Activated CD8-positive, alpha-beta memory T cell treated with anti-CD3 and anti-CD28 coated beads, Interleukin-2, amount 10 ng/mL, durations not matched to agents 7 days and 5 days (primary cell): ENCODE data around the gene PLAA. TPM values are rescaled to one million over a fixed set of nuclear protein-coding genes. Genes with fewer than 3 reads are reported as not detected.

Experiments
- ATAC-seq: fragments of 150-1000 bp; cut with Tn5 transposase; one replicate; pipeline ENCODE4 v1.10.0; 2021; ENCODE audit warnings: moderate library complexity
- CTCF ChIA-PET: fragments of 350-600 bp; sonication (Branson Sonifier 250); formaldehyde crosslinking; loops from one replicate; lab custom pipeline; 2021; ENCODE audit warnings: antibody characterized with exemption; lab: Charles Lee
- DNase-seq: peaks from one replicate; pipeline ENCODE4 v3.0.0-alpha.2; 2020
- H3K27ac Mint-ChIP-seq: one replicate; pipeline ENCODE4 v1.8.0; 2021; ENCODE audit warnings: mild to moderate bottlenecking, mixed read lengths
- H3K27me3 Mint-ChIP-seq: one replicate; pipeline ENCODE4 v1.8.0; 2021; ENCODE audit warnings: mixed read lengths
- H3K36me3 Mint-ChIP-seq: one replicate; pipeline ENCODE4 v1.8.0; 2021; ENCODE audit warnings: mild to moderate bottlenecking, mixed read lengths
- H3K4me1 Mint-ChIP-seq: one replicate; pipeline ENCODE4 v1.8.0; 2021; ENCODE audit warnings: mixed read lengths
- H3K4me3 Mint-ChIP-seq: one replicate; pipeline ENCODE4 v1.8.0; 2021; ENCODE audit warnings: mild to moderate bottlenecking, moderate library complexity, mixed read lengths
- H3K9me3 Mint-ChIP-seq: one replicate; pipeline ENCODE4 v1.8.0; 2022; ENCODE audit warnings: low read depth, mixed read lengths
- total RNA-seq, 2 experiments: library from RNA; stranded (reverse); gene quantifications; one replicate each; pipeline ENCODE4 v1.2.3, GENCODE V29; 2021

Gene PLAA
- 10 to 100 TPM; 36.4 to 44.1 TPM for total RNA-seq

DNA sequence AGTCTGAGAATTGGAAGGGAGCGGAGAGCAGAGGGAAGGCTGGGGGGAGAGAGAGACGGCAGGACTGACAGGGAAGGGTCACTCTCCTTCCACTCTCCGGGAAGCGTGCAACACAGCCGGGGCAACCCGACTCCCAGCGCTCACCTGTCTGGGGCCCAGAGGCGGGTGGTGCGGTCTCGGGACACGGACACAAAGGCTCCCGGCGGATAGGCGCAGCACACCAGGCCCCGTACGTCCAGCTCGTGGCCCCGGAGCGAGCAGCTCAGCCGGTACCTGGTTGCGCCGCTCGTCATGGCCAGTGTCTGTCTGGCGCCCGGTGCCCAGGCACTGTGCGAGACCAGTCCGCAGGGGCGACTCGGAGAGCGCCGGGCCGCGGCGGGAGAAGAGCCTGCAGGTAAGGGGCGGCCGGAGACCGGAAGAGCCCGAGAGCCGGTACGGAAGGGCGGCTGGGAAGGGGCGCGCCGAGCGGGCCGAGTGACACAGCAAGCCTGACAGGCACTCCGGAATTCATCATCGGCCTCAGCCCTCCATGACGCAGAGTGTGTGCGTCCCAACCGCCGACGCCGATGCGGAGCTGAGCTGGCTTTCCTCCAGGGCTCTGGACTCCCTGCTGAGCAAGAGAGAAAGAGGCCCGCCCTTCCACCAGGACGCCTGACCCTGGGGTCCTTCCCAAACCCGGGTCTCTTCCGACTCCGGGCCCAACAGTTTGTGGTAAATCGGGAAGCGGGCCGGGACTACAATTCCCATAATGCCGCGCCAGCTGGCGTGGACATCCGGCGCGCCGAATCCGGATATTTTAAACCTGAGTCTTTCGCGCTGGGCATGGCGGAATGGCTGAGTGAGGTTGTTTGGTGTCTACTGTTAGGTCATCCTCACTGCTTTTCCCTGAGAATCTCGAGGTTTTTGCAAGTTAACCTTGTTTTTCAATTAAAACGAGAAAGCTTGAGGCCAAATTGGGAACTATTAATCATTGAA lies at the start of gene PLAA:
PLAA (minus strand) TSS at position 490 of the 975 bp plus-strand sequence; CDS start at position 293, 197 bp downstream.
- Mint-ChIP-seq H3K4me1 (peaks cover 58% of the 10 kb centered on the region), H3K36me3 (peaks cover 27% of the 10 kb centered on the region), H3K27me3 (no peaks in the 10 kb centered on the region), H3K9me3 (no peaks in the 10 kb centered on the region), H3K27ac (peak within 1 kb of the TSS; percentile 99), H3K4me3 (peak within 1 kb of the TSS; percentile 79)
- peak; percentile 92 for DNase-seq
- ATAC-seq = peak; percentile 97
- CTCF ChIA-PET = interaction anchor here (0.8 to 1.8 kb wide), 4 partner anchors 9 to 55 kb away, joined by 3 to 6 read pairs (median 4); partner anchors contain the start of genes CAAP1 and IFT74

DNA sequence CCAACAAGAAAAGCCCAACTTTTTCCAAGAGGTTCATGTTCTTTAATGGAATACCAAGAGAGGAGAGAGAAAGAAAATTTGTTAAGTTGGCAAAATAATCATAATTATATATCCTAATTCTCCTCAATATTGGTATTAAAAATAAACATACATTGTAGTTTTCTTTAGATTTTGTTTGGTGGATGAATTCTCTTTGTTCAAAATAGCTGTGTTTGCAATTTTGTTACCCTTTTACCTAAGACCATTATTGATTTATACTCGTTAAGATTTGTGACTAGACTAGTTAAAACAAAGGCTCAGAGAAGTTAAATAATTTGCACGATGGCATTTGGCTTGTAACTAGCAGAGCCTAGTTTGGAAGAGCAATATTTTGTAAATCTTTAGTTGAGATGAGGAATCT lies 48.8 kb upstream of the PLAA start:
- CTCF ChIA-PET = interaction anchor here (1.0 kb wide), 1 partner anchor 38 kb away, joined by 4 read pairs; no protein-coding TSS in a partner anchor
- Mint-ChIP-seq H3K27me3 (no peaks in the 10 kb centered on the region), H3K9me3 (no peaks in the 10 kb centered on the region), H3K36me3 (peaks cover 1% of the 10 kb centered on the region), H3K4me3 (no peak overlapping the region), H3K4me1 (no peaks in the 10 kb centered on the region), H3K27ac (no peak overlapping the region)
- DNase-seq = no peak
- no peak for ATAC-seq

DNA sequence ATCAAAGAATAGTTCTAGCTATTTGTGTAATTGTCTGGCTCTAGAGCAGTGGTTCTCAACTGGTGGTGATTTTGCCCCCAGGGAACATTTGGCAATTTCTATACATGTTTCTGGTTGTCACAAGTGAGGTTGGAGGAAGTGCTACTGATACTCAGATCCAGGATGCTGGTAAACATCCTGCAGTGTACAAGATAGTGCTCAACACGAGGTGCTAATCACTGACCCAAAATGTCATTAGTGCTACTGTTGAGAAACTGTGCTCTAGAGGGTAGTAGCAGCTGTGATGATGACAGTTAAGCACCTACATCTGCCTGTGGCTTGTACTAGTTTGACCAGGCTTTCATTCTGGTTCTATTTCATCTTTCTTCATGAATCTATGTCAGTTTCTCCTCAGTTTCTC lies 36.3 kb upstream of the PLAA start:
- peaks cover 8% of the 10 kb centered on the region for H3K36me3 Mint-ChIP-seq
- no peak for DNase-seq
- ATAC-seq = no peak
- H3K27ac Mint-ChIP-seq = no peak overlapping the region
- no peaks in the 10 kb centered on the region for H3K9me3 Mint-ChIP-seq
- peaks cover 2% of the 10 kb centered on the region for H3K4me1 Mint-ChIP-seq
- CTCF ChIA-PET = interaction anchor here (0.7 kb wide), 1 partner anchor 240 kb away, joined by 3 read pairs; no protein-coding TSS in a partner anchor
- no peaks in the 10 kb centered on the region for H3K27me3 Mint-ChIP-seq
- H3K4me3 Mint-ChIP-seq = no peak overlapping the region

DNA sequence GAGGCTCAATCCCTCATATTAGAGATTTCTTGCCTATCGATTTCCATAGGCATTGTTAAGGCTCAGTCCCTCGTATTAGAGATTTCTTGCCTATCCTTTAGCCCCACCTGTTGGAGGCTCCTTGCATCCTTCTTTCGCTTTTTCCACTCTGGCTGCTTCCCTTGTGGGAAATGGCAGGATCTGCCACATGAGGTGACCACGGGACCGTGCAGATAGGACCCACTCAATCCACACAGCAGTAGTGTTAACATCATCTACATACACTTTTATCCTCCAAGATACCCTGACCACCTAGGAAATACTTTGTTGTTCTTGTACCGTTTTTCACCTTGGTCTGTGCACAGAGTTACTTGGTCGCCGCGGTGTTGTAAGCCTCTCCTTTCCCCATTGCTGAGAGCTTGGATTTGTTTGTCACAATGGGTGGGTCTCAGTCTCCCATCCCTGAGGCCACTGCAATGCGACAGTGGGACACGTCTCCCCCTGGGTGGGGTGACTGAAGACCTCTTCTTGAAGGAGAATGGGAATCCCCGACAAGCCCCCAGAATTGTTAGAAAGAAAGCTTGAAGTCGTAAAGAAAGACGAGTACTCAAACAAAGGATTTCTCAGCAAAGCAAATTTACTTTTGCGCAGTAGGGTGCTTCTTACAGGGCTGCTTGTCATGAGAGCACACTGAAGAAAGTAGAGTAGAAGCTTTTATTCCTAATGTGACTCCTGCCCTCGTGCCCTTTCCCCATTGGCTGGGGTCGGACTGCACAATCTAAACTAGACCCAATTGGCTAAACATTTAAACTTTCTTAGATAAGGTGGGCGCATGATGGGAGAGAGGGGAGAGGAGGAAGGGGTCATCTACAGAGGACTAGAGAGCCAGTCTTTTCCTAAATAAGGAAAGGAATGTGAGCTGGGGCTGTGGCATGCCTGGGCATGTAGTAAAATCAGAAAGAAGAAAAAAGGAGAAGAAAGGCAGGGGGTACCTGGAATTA lies 29.0 kb upstream of the PLAA start:
- no peaks in the 10 kb centered on the region for H3K36me3 Mint-ChIP-seq
- ATAC-seq (no peak), DNase-seq (no peak)
- CTCF ChIA-PET = interaction anchor here (0.7 to 1.5 kb wide), 3 partner anchors 9 to 20 kb away, joined by 3 to 5 read pairs (median 3); partner anchors contain the start of gene IFT74
- H3K9me3 Mint-ChIP-seq = no peaks in the 10 kb centered on the region
- H3K4me1 Mint-ChIP-seq = peaks cover 2% of the 10 kb centered on the region
- H3K4me3 Mint-ChIP-seq = no peak overlapping the region
- H3K27ac Mint-ChIP-seq = no peak overlapping the region
- no peaks in the 10 kb centered on the region for H3K27me3 Mint-ChIP-seq

DNA sequence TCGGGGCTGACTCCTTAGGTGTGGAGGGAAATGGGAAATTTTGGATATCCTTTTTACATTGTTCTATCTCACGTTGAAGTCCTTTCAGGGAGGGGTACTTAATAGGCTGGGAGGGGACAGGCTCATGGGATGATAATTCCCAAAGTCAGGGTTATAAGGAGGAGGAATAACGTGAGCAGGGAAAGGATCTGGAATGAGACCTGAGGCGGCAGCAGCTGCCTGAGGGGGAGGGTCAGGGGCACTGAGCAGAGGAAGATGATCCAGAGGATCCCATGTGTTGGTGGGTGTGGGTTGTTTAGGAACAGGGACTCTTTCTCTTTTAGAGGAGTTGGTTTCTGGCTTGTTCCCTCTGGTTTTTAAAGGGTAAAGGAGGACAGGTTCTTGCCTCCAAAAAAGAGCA lies 27.9 kb upstream of the PLAA start:
- CTCF ChIA-PET = interaction anchor here (0.7 to 1.1 kb wide), 2 partner anchors 14 to 19 kb away, joined by 3 read pairs; partner anchors contain the start of gene IFT74
- H3K36me3 Mint-ChIP-seq = peaks cover 5% of the 10 kb centered on the region
- no peaks in the 10 kb centered on the region for H3K27me3 Mint-ChIP-seq
- DNase-seq (no peak), ATAC-seq (no peak)
- no peak overlapping the region for H3K4me3 Mint-ChIP-seq
- no peak overlapping the region for H3K27ac Mint-ChIP-seq
- H3K9me3 Mint-ChIP-seq = no peaks in the 10 kb centered on the region
- peaks cover 2% of the 10 kb centered on the region for H3K4me1 Mint-ChIP-seq

DNA sequence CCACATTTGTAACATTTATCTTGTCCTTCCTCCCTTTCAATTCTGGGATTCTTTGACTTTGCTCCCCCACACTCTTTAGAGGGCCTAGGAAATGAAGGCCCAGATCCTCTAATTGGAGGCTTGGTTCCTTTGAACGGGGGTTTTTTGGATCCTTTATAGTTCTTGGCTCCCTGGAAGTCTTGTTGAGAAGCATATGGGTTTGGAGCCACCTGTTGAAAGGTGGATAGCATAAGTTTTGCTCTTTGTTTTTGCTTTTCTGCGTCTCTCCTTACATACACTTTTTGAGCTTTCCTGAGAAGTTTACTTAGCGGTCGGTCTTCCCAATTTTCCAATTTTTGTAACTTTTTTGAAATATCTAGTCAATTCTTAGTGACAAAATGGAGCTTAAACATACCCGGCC lies 26.9 kb upstream of the PLAA start:
- CTCF ChIA-PET = no interaction called here

DNA sequence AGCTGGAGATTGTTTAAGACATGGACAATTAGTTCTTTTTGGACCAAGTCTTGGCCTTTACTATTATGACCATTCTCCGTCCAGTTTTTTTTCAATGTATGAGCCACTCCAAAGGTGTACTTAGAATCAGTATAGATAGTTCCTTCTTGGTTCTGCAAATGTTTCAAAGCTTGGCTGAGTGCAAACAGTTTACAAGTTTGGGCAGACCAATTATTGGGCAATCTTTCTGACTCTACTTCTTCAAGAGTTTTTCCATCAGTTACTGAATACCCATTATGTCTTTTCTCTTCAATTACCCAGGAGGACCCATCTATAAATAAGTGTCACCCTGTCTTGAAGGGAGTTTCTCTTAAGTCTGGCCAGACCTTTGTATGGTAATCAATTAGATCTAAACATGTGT lies 24.7 kb upstream of the PLAA start:
- Mint-ChIP-seq H3K4me1 (peaks cover 2% of the 10 kb centered on the region), H3K9me3 (no peaks in the 10 kb centered on the region), H3K36me3 (peaks cover 11% of the 10 kb centered on the region), H3K27me3 (no peaks in the 10 kb centered on the region), H3K27ac (no peak overlapping the region), H3K4me3 (no peak overlapping the region)
- no peak for DNase-seq
- CTCF ChIA-PET = interaction anchor here (1.4 kb wide), 1 partner anchor 10 kb away, joined by 3 read pairs; no protein-coding TSS in a partner anchor
- ATAC-seq = no peak

More for the DNA sequence above, 26.9 kb upstream of the PLAA start:
- Mint-ChIP-seq H3K4me1 (peaks cover 2% of the 10 kb centered on the region), H3K4me3 (no peak overlapping the region), H3K36me3 (peaks cover 9% of the 10 kb centered on the region), H3K27ac (no peak overlapping the region), H3K27me3 (no peaks in the 10 kb centered on the region), H3K9me3 (no peaks in the 10 kb centered on the region)
- DNase-seq = no peak
- no peak for ATAC-seq

DNA sequence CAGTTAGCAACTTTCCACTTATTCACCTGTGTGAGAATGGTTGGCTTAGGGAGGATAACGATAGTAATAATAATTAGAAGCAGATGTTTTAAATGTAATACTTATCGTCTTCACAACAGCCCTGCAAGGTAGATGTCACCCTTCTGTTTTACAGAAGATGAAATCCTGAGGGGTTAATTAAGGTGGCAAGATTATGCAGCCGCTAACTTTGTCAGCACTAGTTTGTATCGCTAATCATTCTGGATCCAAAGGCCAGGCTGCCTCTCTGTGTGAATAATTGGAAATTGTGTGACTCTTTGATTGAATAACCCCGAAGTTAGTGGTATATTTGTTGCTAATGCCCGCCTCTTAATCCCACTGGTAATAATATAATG lies 9.8 kb upstream of the PLAA start:
- DNase-seq = no peak
- no peaks in the 10 kb centered on the region for H3K9me3 Mint-ChIP-seq
- H3K4me1 Mint-ChIP-seq = peaks cover 45% of the 10 kb centered on the region
- no peaks in the 10 kb centered on the region for H3K27me3 Mint-ChIP-seq
- CTCF ChIA-PET = interaction anchor here (1.2 to 3.2 kb wide), 4 partner anchors 9 to 64 kb away, joined by 3 to 13 read pairs (median 5); partner anchors contain the start of genes CAAP1 and PLAA
- peak overlapping the region; percentile 97 for H3K27ac Mint-ChIP-seq
- peak overlapping the region; percentile 88 for H3K4me3 Mint-ChIP-seq
- H3K36me3 Mint-ChIP-seq = peaks cover 10% of the 10 kb centered on the region
- no peak for ATAC-seq

DNA sequence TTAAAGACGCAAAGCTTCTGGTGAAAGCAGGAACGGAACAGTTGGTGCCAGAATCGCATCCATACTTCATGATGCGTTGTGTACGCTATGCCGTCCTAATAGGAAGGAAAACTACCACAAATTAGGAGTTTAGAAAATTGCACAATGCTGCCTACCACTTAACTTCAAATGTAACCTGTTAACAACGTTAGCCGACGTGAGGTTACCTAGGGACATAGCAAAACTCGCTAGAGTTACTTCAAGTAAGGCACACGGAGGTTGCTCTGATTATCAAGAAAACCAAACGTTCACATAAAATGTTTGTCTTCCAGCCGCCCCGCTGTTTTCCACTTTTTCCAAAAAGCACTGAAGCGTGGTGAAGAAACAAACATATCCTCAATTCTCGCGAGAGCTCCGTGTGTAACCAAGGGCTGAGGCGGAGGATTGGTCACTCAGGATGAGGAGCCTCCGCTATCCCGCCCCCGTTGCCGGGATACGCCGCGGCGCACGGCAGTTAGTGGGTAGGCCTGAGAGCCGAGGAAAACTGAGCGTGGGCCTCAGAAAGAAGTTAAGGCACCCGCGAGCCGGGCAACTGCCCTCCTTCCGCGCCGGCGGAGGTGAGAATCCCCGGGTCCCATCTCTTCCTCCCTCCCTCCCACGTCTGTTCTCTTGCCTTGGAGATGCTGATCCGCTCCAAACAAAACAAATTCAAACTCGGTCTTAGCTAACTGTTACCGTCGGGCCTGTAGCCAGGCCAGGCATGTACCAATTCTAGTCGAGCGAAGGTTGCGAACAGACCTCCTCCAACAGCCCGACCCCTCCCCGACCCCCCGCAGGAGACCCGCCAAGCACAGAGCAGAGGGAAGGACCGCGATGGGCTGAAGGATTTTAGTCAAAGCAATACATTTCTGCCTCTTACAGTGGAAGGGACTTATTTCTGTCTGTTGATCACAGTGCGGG lies 9.1 kb upstream of the PLAA start, which contains the start of gene IFT74:
IFT74 (plus strand) TSS at position 492 of the 939 bp plus-strand sequence. CDS start 5,556 bp downstream, outside the sequence.
- no peaks in the 10 kb centered on the region for H3K27me3 Mint-ChIP-seq
- H3K27ac Mint-ChIP-seq = peak within 1 kb of the TSS; percentile 97
- ATAC-seq (peak; percentile 98), DNase-seq (peak; percentile 97)
- H3K4me1 Mint-ChIP-seq = peaks cover 45% of the 10 kb centered on the region
- H3K9me3 Mint-ChIP-seq = no peaks in the 10 kb centered on the region
- H3K36me3 Mint-ChIP-seq = peaks cover 5% of the 10 kb centered on the region
- H3K4me3 Mint-ChIP-seq = peak within 1 kb of the TSS; percentile 88
- CTCF ChIA-PET = interaction anchor here (0.9 to 3.2 kb wide), 7 partner anchors 9 to 67 kb away, joined by 3 to 13 read pairs (median 4); partner anchors contain the start of genes CAAP1 and PLAA

DNA sequence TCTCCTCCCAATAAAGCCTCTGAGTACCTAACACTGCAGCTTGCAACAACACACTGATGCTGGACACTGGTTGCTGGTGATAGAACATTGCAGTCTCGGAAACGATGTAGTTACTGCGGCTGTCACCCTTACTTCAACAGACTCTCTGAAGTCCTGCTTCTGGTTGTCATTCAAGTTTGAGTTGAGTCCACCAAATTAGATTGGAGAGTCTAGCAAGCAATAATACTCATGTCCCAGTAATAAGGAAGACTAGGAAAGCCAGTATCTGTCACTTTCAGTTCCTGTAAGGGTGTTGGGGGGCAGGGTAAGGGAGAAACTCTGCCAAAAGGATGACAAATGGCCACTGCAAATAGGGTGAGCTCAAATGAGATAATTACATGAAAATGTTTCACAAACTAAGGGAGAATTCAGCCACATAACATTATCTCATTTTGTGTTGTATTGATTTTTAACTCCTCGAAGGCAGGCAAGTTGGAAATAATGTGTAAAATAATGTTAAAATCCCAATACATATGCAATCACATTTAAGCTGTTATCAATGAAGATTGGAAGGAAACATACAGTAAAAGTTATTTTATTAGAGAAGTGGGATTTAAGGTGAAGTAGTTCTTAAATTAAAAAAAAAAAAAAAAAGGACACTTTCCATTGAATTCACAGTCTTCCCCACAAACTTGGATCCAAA lies 8.3 kb upstream of the PLAA start:
- no peak for DNase-seq
- Mint-ChIP-seq H3K4me1 (peaks cover 49% of the 10 kb centered on the region), H3K27ac (peak overlapping the region; percentile 97), H3K36me3 (peaks cover 5% of the 10 kb centered on the region), H3K9me3 (no peaks in the 10 kb centered on the region), H3K4me3 (peak overlapping the region; percentile 88), H3K27me3 (no peaks in the 10 kb centered on the region)
- ATAC-seq = no peak
- CTCF ChIA-PET = interaction anchor here (0.9 to 3.2 kb wide), 7 partner anchors 8 to 66 kb away, joined by 3 to 13 read pairs (median 4); partner anchors contain the start of genes CAAP1 and PLAA

DNA sequence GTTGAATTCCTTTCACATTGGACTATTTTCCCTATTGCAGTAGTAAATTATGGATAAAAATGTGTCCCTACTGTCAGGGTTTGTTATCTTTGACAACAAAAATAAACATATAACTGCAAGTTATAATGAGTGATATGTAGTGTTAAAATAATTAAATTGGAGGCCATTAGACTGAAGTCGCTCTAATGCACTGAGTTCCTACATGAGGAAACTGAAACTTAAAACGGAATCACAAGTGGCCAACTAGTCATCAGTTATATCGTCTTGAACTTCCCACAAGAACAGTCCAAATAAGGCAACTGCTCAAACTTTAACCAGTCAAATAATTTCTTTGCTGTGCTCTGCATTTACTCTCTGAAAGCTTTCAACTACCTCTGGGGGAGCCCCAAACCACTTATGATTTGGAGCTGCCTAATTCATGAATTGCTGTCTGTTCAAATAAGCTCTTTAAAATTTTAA lies 7.0 kb upstream of the PLAA start:
- peaks cover 5% of the 10 kb centered on the region for H3K36me3 Mint-ChIP-seq
- no peaks in the 10 kb centered on the region for H3K9me3 Mint-ChIP-seq
- ATAC-seq = peak; percentile 76
- H3K27me3 Mint-ChIP-seq = no peaks in the 10 kb centered on the region
- H3K4me3 Mint-ChIP-seq = peak overlapping the region; percentile 55
- H3K27ac Mint-ChIP-seq = peak overlapping the region; percentile 97
- H3K4me1 Mint-ChIP-seq = peaks cover 57% of the 10 kb centered on the region
- CTCF ChIA-PET = interaction anchor here (1.0 to 3.2 kb wide), 3 partner anchors 10 to 65 kb away, joined by 4 to 13 read pairs (median 5); partner anchors contain the start of gene CAAP1
- peak; percentile 63 for DNase-seq
